ENCODE measurements around the gene ACAA2. TPM values are rescaled to one million over a fixed set of nuclear protein-coding genes. Genes with fewer than 3 reads are reported as not detected.

Gene ACAA2
- total RNA-seq, 1 donor from 2014 or later, result 91.9 TPM

- peaks cover 18% of the 10 kb centered on the region for H3K36me3 Mint-ChIP-seq
- H3K9ac ChIP-seq, result no peak overlapping the region
- H4K20me1 ChIP-seq (ENCODE audit: low read depth), result no peaks in the 10 kb centered on the region
Measured at GRCh38 chr18:49827996-49828395, 14.7 kb upstream of the ACAA2 start.

GRCh38 chr18:49819823-49820671, 6.7 kb upstream of the ACAA2 start:
- H3F3A ChIP-seq (ENCODE audit: low read depth), result no peaks in the 10 kb centered on the region
- no peaks in the 10 kb centered on the region for H3K36me3 ChIP-seq
- no peak for TF ChIP-seq EZH2 (IDR thresholded peaks at IDR 0.05)
- no peak for TF ChIP-seq CTCF (IDR thresholded peaks at IDR 0.05)
- no peak for TF ChIP-seq EZH2phosphoT487 (IDR thresholded peaks at IDR 0.05)
- H3K27me3 Mint-ChIP-seq (ENCODE audit: insufficient read depth, low read depth), result peaks cover 3% of the 10 kb centered on the region
- no peak overlapping the region for H3K4me2 ChIP-seq
- H3K4me3 Mint-ChIP-seq, result no peak overlapping the region
- no peak overlapping the region for H3K27ac Mint-ChIP-seq
- DNase-seq (ENCODE audit: low spot score), result no peak
- H3K4me3 ChIP-seq, result no peak overlapping the region
- no peaks in the 10 kb centered on the region for H3K27me3 ChIP-seq
- H3K36me3 Mint-ChIP-seq, result peaks cover 32% of the 10 kb centered on the region
- peaks cover 3% of the 10 kb centered on the region for H3K4me1 Mint-ChIP-seq
- H3K9ac ChIP-seq, result no peak overlapping the region
- no peak overlapping the region for H2AFZ ChIP-seq (replicated peaks)
- no peak overlapping the region for H3K27ac ChIP-seq
- H3K79me2 ChIP-seq (ENCODE audit: low read depth), result no peaks in the 10 kb centered on the region
- peaks cover 2% of the 10 kb centered on the region for H3K9me3 Mint-ChIP-seq
- H3K4me1 ChIP-seq, result peaks cover 4% of the 10 kb centered on the region
- H3K9me3 ChIP-seq (ENCODE audit: low read depth), result no peaks in the 10 kb centered on the region
- no peaks in the 10 kb centered on the region for H4K20me1 ChIP-seq (ENCODE audit: low read depth)

More at GRCh38 chr18:49827996-49828395, 14.7 kb upstream of the ACAA2 start:
- no peak overlapping the region for H2AFZ ChIP-seq (replicated peaks)
- H3K27ac ChIP-seq, result no peak overlapping the region
- TF ChIP-seq EZH2 (IDR thresholded peaks at IDR 0.05), result no peak
- no peak for TF ChIP-seq CTCF (IDR thresholded peaks at IDR 0.05)
- no peak for TF ChIP-seq EZH2phosphoT487 (IDR thresholded peaks at IDR 0.05)
- Mint-ChIP-seq H3K4me3 (no peak overlapping the region), H3K27ac (no peak overlapping the region), H3K9me3 (peaks cover 45% of the 10 kb centered on the region), H3K27me3 (ENCODE audit: insufficient read depth, low read depth) (no peaks in the 10 kb centered on the region), H3K4me1 (no peaks in the 10 kb centered on the region)
- no peaks in the 10 kb centered on the region for H3F3A ChIP-seq (ENCODE audit: low read depth)
- no peaks in the 10 kb centered on the region for H3K36me3 ChIP-seq
- no peaks in the 10 kb centered on the region for H3K79me2 ChIP-seq (ENCODE audit: low read depth)
- H3K4me2 ChIP-seq, result no peak overlapping the region
- no peak for DNase-seq (ENCODE audit: low spot score)
- no peaks in the 10 kb centered on the region for H3K27me3 ChIP-seq
- no peaks in the 10 kb centered on the region for H3K4me1 ChIP-seq
- no peak overlapping the region for H3K4me3 ChIP-seq
- H3K9me3 ChIP-seq (ENCODE audit: low read depth), result peaks cover 6% of the 10 kb centered on the region

GRCh38 chr18:49819071-49819662, 5.8 kb upstream of the ACAA2 start:
- Histone ChIP-seq H3K27ac (no peak overlapping the region), H3K36me3 (no peaks in the 10 kb centered on the region), H2AFZ (replicated peaks) (no peak overlapping the region), H3F3A (ENCODE audit: low read depth) (no peaks in the 10 kb centered on the region), H3K9ac (no peak overlapping the region), H3K79me2 (ENCODE audit: low read depth) (no peaks in the 10 kb centered on the region), H3K4me3 (no peak overlapping the region), H3K27me3 (no peaks in the 10 kb centered on the region), H3K9me3 (ENCODE audit: low read depth) (no peaks in the 10 kb centered on the region), H4K20me1 (ENCODE audit: low read depth) (no peaks in the 10 kb centered on the region), H3K4me1 (peaks cover 4% of the 10 kb centered on the region), H3K4me2 (no peak overlapping the region)
- peaks cover 7% of the 10 kb centered on the region for H3K4me1 Mint-ChIP-seq
- H3K9me3 Mint-ChIP-seq, result peaks cover 2% of the 10 kb centered on the region
- H3K4me3 Mint-ChIP-seq, result no peak overlapping the region
- DNase-seq (ENCODE audit: low spot score), result no peak
- peaks cover 3% of the 10 kb centered on the region for H3K27me3 Mint-ChIP-seq (ENCODE audit: insufficient read depth, low read depth)
- H3K27ac Mint-ChIP-seq, result no peak overlapping the region
- H3K36me3 Mint-ChIP-seq, result peaks cover 29% of the 10 kb centered on the region
- TF ChIP-seq CTCF (IDR thresholded peaks at IDR 0.05) (no peak), EZH2 (IDR thresholded peaks at IDR 0.05) (no peak), EZH2phosphoT487 (IDR thresholded peaks at IDR 0.05) (no peak)

Measured in neural progenitor cell (in vitro differentiated cells).